H1 (cell line): Measurements from ENCODE around the gene LIG4. TPM values are rescaled to one million over a fixed set of nuclear protein-coding genes. Genes with fewer than 3 reads are reported as not detected.

ENCODE experiments used
- CHD1 ChIP-seq: IDR thresholded peaks from 2 replicates; pipeline ENCODE4 v1.6.1; 2012; ENCODE audit warnings: low read depth, low read length, improper control_type of control experiment
- SAP30 ChIP-seq: fragments of 300-600 bp; sonication (generic); IDR thresholded peaks from 2 replicates; pipeline ENCODE4 v1.7.1; 2012; ENCODE audit warnings: low read length, moderate library complexity, mild to moderate bottlenecking, inconsistent platforms; ENCODE audit not compliant: insufficient read depth, insufficient replicate concordance
- polyA plus RNA-seq, 7 experiments: library from polyadenylated mRNA; depleted of rRNA in 3 of 7; stranded (reverse) in 5 of 7; unstranded in 2 of 7; fragments of >200 nt in 5 of 7; fragments of 200-250 nt in 2 of 7; gene quantifications; 1 replicate in 5 of 7; 2 replicates in 1 of 7; 4 replicates in 1 of 7; pipeline versions ENCODE4 v1.2.1 to v1.2.3, GENCODE V29; 2011 to 2013; ENCODE audit warnings: missing spikeins in 2 of 7, mixed read lengths in 2 of 7
- total RNA-seq: library from RNA; stranded (reverse); fragmentation: NEBNext Ultra II Directional; extraction: Animal tissue kit (Norgen Biotek cat#: 25700); gene quantifications from 2 replicates; pipeline ENCODE4 v1.2.1, GENCODE V29; 2021

Gene LIG4
- total and polyA plus RNA-seq, 2 of the 8 experiments (the other 6 are each of a cell fraction or from before 2014, with no cell fraction given): 1.1 to 4.5 TPM

- TF ChIP-seq CHD1 (no peak), SAP30 (no peak)
These were observed 27.1 kb downstream of the LIG4 start (continued) for GRCh38 chr13:108188260-108188659.
